HL-60/S4 treated with phorbol 12-myristate 13-acetate at 8.2 ng/mL for 4 days and 3 days (cell line): Measurements from ENCODE around the gene AGBL4.

Experiments
- in situ Hi-C: fragments of 300-500 bp; cut with MboI; formaldehyde crosslinking; loops from 2 replicates; pipeline ENCODE4 v1.15.0; 2022; ENCODE audit warnings: low sequenced_read_pairs

Gene AGBL4

GRCh38 chr1:48673332-48674105 lies 1350.2 kb downstream of the AGBL4 start:
- in situ Hi-C loops: loop anchor here (10.0 kb wide), 1 partner anchor 141 kb away; no protein-coding TSS in a partner anchor

- in situ Hi-C loops: loop anchor here (10.0 kb wide), 1 partner anchor 143 kb away; no protein-coding TSS in a partner anchor
These were observed 1352.2 kb downstream of the AGBL4 start for GRCh38 chr1:48671578-48671977.

- in situ Hi-C loops: loop anchor here (10.0 kb wide), 1 partner anchor 144 kb away; no protein-coding TSS in a partner anchor
These were observed 1353.3 kb downstream of the AGBL4 start for GRCh38 chr1:48670234-48671020.

GRCh38 chr1:48668339-48668738 lies 1355.4 kb downstream of the AGBL4 start:
- in situ Hi-C loops: no loop called here

- in situ Hi-C loops: no loop called here
These were observed 1356.0 kb downstream of the AGBL4 start for GRCh38 chr1:48667782-48668181.

GRCh38 chr1:48665708-48666407 lies 1357.9 kb downstream of the AGBL4 start:
- in situ Hi-C loops: no loop called here

- in situ Hi-C loops: no loop called here
These were observed 1361.9 kb downstream of the AGBL4 start for GRCh38 chr1:48661726-48662463.

GRCh38 chr1:48659801-48660200 lies 1364.0 kb downstream of the AGBL4 start:
- in situ Hi-C loops: no loop called here

GRCh38 chr1:48657413-48657812 lies 1366.3 kb downstream of the AGBL4 start:
- in situ Hi-C loops: no loop called here

- in situ Hi-C loops: no loop called here
These were observed 1369.0 kb downstream of the AGBL4 start for GRCh38 chr1:48654606-48655210.

- in situ Hi-C loops: no loop called here
These were observed 1371.4 kb downstream of the AGBL4 start for GRCh38 chr1:48652334-48652733.

- in situ Hi-C loops: no loop called here
These were observed 1373.9 kb downstream of the AGBL4 start for GRCh38 chr1:48649880-48650279.

GRCh38 chr1:48645883-48646282 lies 1377.9 kb downstream of the AGBL4 start:
- in situ Hi-C loops: no loop called here

GRCh38 chr1:48644905-48645605 lies 1378.7 kb downstream of the AGBL4 start:
- in situ Hi-C loops: no loop called here

- in situ Hi-C loops: no loop called here
These were observed 1379.4 kb downstream of the AGBL4 start for GRCh38 chr1:48644190-48644900.

- in situ Hi-C loops: no loop called here
These were observed 1380.6 kb downstream of the AGBL4 start for GRCh38 chr1:48643193-48643592.

GRCh38 chr1:48640836-48641492 lies 1382.8 kb downstream of the AGBL4 start:
- in situ Hi-C loops: no loop called here

- in situ Hi-C loops: no loop called here
These were observed 1393.9 kb downstream of the AGBL4 start for GRCh38 chr1:48629867-48630266.
